AG04450 (cell line): ENCODE measurements around the gene ADAM22. TPM values are rescaled to one million over a fixed set of nuclear protein-coding genes. Genes with fewer than 3 reads are reported as not detected.

ENCODE experiments used
- CTCF ChIA-PET: fragments of 300-600, 350-600 bp; formaldehyde crosslinking; extraction: SDS; loops from one replicate; lab custom pipeline; 2022; ENCODE audit warnings: antibody characterized with exemption, inconsistent platforms; lab: Charles Lee
- POLR2A ChIA-PET: fragments of 350-600 bp; formaldehyde crosslinking; extraction: SDS; loops from one replicate; lab custom pipeline; 2021; ENCODE audit warnings: antibody characterized with exemption, inconsistent platforms; lab: Yijun Ruan, JAX
- DNase-seq: peaks from one replicate; pipeline ENCODE4 v3.0.0-alpha.2; 2011; ENCODE audit warnings: low read depth, low spot score
- H3K27ac ChIP-seq: one replicate; pipeline ENCODE4 v1.5.1; 2012; ENCODE audit warnings: low read depth, low read length, control low read depth
- H3K27me3 ChIP-seq: one replicate; pipeline ENCODE4 v1.6.0; 2012; ENCODE audit warnings: low read length; ENCODE audit not compliant: control insufficient read depth, insufficient read depth
- H3K4me3 ChIP-seq: 2 replicates; pipeline ENCODE4 v1.5.1; 2011; ENCODE audit warnings: mild to moderate bottlenecking, low read depth, low read length, control low read depth
- H3K9me3 ChIP-seq: 2 replicates; pipeline ENCODE4 v1.5.1; 2012; ENCODE audit warnings: low read length; ENCODE audit not compliant: control insufficient read depth, insufficient read depth
- CTCF ChIP-seq: IDR thresholded peaks from 2 replicates; pipeline ENCODE4 v1.5.1; 2011; ENCODE audit warnings: low read depth, low read length, control low read depth, inconsistent platforms
- polyA plus RNA-seq: library from polyadenylated mRNA; depleted of rRNA; stranded (reverse); fragments of >200 nt; gene quantifications from 2 replicates; pipeline ENCODE4 v1.2.3, GENCODE V29; 2011

ADAM22 gene
- polyA plus RNA-seq, 1 experiment = 0.33 TPM

- ChIA-PET POLR2A (no interaction called here), CTCF (no interaction called here)
- no peak for DNase-seq
- no peak overlapping the region for H3K4me3 ChIP-seq
- no peak for TF ChIP-seq CTCF
- H3K27me3 ChIP-seq = no peaks in the 10 kb centered on the region
- H3K27ac ChIP-seq = no peak overlapping the region
- H3K9me3 ChIP-seq = no peaks in the 10 kb centered on the region
Observed at GRCh38 chr7:88141479-88141878, 207.4 kb downstream of the ADAM22 start.

- POLR2A ChIA-PET = no interaction called here
- Histone ChIP-seq H3K9me3 (no peaks in the 10 kb centered on the region), H3K27ac (no peak overlapping the region), H3K27me3 (no peaks in the 10 kb centered on the region), H3K4me3 (no peak overlapping the region)
- CTCF ChIA-PET = no interaction called here
- no peak for TF ChIP-seq CTCF
- no peak for DNase-seq
Observed at GRCh38 chr7:88141953-88142352, 207.9 kb downstream of the ADAM22 start.

DNA sequence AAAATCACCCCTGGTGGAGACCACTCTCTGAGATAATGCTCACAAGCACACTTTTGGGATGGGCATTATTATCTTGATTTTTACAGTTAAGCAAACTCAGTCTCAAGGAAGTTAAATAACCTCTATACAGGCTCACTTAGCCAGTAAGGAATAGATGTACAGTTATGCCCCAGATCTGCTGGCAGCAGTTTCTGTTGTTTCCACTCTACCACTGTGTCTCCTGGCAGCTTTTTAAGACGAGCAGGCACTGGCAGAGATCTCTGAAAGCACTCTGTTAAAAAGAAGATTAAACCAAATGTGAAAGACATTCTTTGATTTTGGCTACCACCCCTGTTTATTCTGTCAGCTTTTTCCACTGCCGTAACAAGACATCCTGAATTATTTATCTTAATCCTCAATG, 212.6 kb downstream of the ADAM22 start:
- ChIA-PET CTCF (no interaction called here), POLR2A (no interaction called here)
- H3K4me3 ChIP-seq = no peak overlapping the region
- no peak overlapping the region for H3K27ac ChIP-seq
- TF ChIP-seq CTCF = no peak
- no peaks in the 10 kb centered on the region for H3K9me3 ChIP-seq
- H3K27me3 ChIP-seq = no peaks in the 10 kb centered on the region
- DNase-seq = no peak

- H3K4me3 ChIP-seq = no peak overlapping the region
- ChIA-PET CTCF (no interaction called here), POLR2A (no interaction called here)
- DNase-seq = no peak
- no peaks in the 10 kb centered on the region for H3K27me3 ChIP-seq
- H3K27ac ChIP-seq = no peak overlapping the region
- no peak for TF ChIP-seq CTCF
- no peaks in the 10 kb centered on the region for H3K9me3 ChIP-seq
Observed at GRCh38 chr7:88147341-88147740, 213.3 kb downstream of the ADAM22 start.

DNA sequence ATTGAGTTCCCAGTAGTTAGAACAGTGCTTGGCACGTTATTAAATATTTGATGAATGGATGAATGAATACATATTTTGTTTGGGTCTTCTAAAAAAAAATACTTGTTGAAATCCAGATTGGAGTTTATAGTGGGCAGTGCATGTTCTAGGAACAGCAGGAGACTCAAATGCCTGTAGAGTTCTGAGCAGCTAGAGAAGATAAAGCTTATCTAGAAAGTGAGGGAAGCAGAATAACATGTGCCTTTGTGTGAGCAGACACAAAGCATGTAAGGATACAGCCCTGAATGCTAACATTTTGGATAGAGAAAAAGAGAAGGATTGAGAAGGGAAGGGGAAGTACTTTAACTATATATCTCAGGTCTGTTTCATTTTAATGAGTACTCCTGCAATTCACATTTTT, 213.9 kb downstream of the ADAM22 start:
- Histone ChIP-seq H3K9me3 (no peaks in the 10 kb centered on the region), H3K4me3 (no peak overlapping the region), H3K27ac (no peak overlapping the region), H3K27me3 (no peaks in the 10 kb centered on the region)
- POLR2A ChIA-PET = no interaction called here
- CTCF ChIA-PET = no interaction called here
- TF ChIP-seq CTCF = no peak
- DNase-seq = no peak
